Measurements from ENCODE around the gene JPT2.

The JPT2 gene

DNA sequence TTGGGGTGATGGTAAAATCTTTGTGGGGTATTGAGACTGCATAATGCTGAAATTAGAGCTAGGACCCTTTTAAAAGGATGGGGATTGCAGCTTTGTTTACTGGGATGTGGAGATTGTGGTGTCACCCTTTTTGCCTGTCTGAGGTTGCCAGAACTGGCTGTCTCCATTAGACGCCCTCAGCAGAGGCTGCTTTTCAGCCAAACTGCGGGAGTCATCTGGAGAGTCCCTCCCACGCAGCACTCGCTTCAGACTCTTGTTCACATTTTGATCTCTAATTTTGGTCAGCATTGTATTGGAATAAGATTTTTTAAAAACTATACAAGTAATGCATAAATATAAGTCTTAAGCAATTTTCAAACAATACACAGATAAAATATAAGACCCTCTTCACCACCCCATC lies 27.9 kb upstream of the JPT2 start:
- TF ChIP-seq SPI1 (IDR thresholded peaks at IDR 0.05; ENCODE audit: low read depth, low read length) (no peak), PAX5 (IDR thresholded peaks at IDR 0.05; ENCODE audit: insufficient read depth, low read length, severe bottlenecking) (no peak), POLR2AphosphoS5 (IDR thresholded peaks at IDR 0.05; ENCODE audit: low read depth, low read length) (no peak), TAF1 (IDR thresholded peaks at IDR 0.05; ENCODE audit: low read depth, low read length) (no peak), POLR2A (IDR thresholded peaks at IDR 0.05; ENCODE audit: low read depth, low read length) (no peak), POU2F2 (IDR thresholded peaks at IDR 0.05; ENCODE audit: low read depth, low read length) (no peak)
- FAIRE-seq (no peak), DNase-seq (ENCODE audit: insufficient read length, low spot score) (no peak)

DNA sequence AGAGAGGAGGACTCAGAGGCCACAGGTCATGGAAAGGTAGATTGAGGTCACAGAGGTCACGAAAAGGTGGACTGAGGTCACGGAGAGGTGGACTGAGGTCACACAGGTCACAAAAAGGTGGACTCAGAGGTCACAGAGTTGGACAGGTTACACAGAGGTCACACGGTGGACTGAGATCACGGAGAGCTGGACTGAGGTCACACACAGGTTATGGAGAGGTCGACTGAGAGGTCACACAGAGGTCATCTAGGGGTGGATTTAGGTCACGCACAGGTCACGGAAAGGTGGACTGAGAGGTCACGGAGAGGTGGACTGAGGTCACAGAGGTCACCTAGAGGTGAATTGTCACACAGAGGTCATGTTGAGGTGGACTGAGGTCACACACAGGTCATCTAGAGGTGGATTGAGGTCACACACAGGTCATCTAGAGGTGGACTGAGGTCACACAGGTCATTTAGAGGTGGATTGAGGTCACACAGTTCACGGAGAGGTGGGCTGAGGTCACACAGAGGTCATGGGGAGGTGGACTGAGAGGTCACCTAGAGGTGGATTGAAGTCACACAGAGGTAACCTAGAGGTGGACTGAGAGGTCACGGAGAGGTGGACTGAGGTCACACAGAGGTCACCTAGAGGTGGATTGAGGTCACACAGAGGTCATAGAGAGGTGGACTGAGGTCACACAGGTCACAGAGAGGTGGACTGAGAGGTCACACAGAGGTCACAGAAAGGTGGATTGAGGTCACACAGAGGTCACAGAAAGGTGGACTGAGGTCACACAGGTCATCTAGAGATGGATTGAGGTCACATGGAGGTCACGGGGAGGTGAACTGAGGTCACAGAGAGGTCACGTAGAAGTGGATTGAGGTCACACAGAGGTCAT lies 26.7 kb upstream of the JPT2 start:
- FAIRE-seq: peak; percentile 58
- TF ChIP-seq PAX5 (IDR thresholded peaks at IDR 0.05; ENCODE audit: insufficient read depth, low read length, severe bottlenecking): no peak
- no peak for TF ChIP-seq POLR2AphosphoS5 (IDR thresholded peaks at IDR 0.05; ENCODE audit: low read depth, low read length)
- TF ChIP-seq SPI1 (IDR thresholded peaks at IDR 0.05; ENCODE audit: low read depth, low read length): no peak
- no peak for TF ChIP-seq TAF1 (IDR thresholded peaks at IDR 0.05; ENCODE audit: low read depth, low read length)
- TF ChIP-seq POLR2A (IDR thresholded peaks at IDR 0.05; ENCODE audit: low read depth, low read length): no peak
- TF ChIP-seq POU2F2 (IDR thresholded peaks at IDR 0.05; ENCODE audit: low read depth, low read length): 0 out of 2 replicates have a peak, but pooled peaks have one; percentile 48
- DNase-seq (ENCODE audit: insufficient read length, low spot score): no peak

DNA sequence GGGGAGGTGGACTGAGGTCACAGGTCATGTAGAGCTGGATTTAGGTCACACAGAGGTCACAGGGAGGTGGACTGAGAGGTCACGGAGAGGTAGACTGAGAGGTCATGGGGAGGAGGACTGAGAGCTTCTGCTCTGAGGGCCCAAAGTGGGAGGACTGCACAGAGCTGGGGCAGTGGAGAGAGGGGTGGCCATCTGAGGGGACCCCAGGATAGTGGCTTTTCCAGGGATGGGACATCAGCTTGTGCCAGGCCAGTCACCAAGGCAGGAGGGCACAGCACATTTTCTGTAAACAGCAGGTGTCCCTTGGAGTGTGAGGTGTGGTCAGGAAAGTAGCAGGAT lies 26.1 kb upstream of the JPT2 start:
- no peak for TF ChIP-seq SPI1 (IDR thresholded peaks at IDR 0.05; ENCODE audit: low read depth, low read length)
- no peak for TF ChIP-seq POLR2A (IDR thresholded peaks at IDR 0.05; ENCODE audit: low read depth, low read length)
- TF ChIP-seq PAX5 (IDR thresholded peaks at IDR 0.05; ENCODE audit: insufficient read depth, low read length, severe bottlenecking): no peak
- no peak for TF ChIP-seq POLR2AphosphoS5 (IDR thresholded peaks at IDR 0.05; ENCODE audit: low read depth, low read length)
- no peak for TF ChIP-seq TAF1 (IDR thresholded peaks at IDR 0.05; ENCODE audit: low read depth, low read length)
- TF ChIP-seq POU2F2 (IDR thresholded peaks at IDR 0.05; ENCODE audit: low read depth, low read length): no peak
- no peak for FAIRE-seq

DNA sequence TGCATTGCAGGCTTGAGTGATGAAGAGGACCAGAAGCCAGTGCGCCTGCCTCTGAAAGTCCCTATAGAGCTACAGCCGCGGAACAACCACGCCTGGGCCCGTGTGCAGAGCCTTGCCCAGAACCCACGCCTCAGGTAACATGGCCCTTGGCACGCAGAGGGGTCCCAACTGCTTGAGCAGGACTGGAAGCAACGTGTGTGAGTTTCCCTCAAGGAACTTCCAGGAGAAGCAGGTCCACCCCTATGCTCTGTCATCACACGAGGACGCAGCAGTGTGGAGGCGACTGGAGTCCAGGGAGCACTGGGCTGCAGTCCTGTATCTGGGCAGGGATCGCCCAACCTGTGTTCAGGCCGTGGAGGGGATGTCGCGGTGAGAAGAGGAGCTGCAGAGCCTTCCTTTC lies 25.1 kb upstream of the JPT2 start:
- TF ChIP-seq POLR2AphosphoS5 (IDR thresholded peaks at IDR 0.05; ENCODE audit: low read depth, low read length) (no peak), TAF1 (IDR thresholded peaks at IDR 0.05; ENCODE audit: low read depth, low read length) (no peak), PAX5 (IDR thresholded peaks at IDR 0.05; ENCODE audit: insufficient read depth, low read length, severe bottlenecking) (no peak), SPI1 (IDR thresholded peaks at IDR 0.05; ENCODE audit: low read depth, low read length) (no peak), POLR2A (IDR thresholded peaks at IDR 0.05; ENCODE audit: low read depth, low read length) (no peak), POU2F2 (IDR thresholded peaks at IDR 0.05; ENCODE audit: low read depth, low read length) (no peak)
- no peak for FAIRE-seq

More for the DNA sequence above, 26.1 kb upstream of the JPT2 start:
- no peak for DNase-seq (ENCODE audit: insufficient read length, low spot score)

DNA sequence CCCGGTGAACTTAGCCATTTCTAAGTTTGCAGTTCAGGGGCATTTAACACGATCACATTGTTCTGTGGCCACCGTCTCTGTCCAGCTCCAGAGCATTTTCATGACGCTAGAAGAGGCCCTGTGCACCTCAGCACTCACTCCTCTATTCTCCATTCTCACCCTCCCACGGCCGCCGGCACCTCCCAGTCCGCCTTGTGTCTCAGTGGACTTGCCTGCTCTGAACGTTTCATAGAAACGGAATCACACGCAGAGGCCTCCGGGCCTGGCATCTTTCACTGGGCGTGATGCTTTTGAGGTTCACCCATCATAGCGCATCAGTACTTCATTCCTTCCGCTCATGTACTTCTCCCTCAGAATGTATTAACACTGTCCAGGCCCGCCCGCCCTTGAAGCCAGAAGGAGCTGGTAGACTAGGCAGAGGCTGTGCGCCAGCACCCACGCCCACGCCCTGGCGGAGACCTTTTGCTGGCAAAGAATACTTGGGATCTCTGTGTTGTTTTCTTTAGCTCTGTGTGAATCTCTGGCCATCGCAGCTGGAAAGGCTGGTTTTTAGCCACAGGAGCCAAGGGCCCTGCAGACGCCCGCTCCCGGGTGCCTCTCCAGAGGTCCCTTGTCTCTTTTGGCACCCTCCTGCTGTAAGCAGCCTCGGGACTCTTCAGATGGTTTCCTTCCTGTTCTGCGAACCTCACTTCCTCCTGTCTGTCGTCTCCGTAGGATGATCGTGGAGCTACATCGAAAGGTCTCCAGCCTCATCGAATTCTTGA lies 23.4 kb upstream of the JPT2 start:
- TF ChIP-seq POU2F2 (IDR thresholded peaks at IDR 0.05; ENCODE audit: low read depth, low read length) (no peak), SPI1 (IDR thresholded peaks at IDR 0.05; ENCODE audit: low read depth, low read length) (no peak), PAX5 (IDR thresholded peaks at IDR 0.05; ENCODE audit: insufficient read depth, low read length, severe bottlenecking) (no peak), TAF1 (IDR thresholded peaks at IDR 0.05; ENCODE audit: low read depth, low read length) (no peak)
- no peak for FAIRE-seq

More for the DNA sequence above, 25.1 kb upstream of the JPT2 start:
- DNase-seq (ENCODE audit: insufficient read length, low spot score): no peak

DNA sequence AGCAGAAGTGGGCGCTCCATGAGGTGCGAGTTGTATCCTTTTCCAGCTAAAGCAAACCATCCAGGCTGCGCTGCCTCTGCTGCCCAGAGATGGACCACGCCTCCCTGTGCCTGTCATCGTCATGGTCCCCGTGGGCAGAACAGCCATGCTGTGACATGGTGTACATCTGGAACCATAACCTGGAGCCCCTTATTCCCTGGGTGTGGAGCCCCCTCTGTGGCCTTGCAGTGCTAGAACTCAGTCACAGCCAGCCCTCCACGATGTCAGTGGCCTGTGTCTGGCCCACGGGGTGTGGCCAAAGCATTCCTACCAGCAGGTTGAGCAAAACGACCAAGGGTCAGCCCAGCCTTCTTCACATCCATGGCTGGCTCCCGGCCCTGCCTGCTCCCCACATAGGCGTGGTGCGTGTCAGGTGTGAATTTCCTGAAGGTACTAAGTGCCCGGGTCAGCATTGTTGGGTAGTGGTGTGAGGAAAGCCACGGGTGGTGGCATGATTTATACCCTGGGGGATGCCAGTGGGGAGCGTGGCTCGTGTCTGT lies 22.7 kb upstream of the JPT2 start:
- DNase-seq (ENCODE audit: insufficient read length, low spot score): no peak
- TF ChIP-seq POLR2A (IDR thresholded peaks at IDR 0.05; ENCODE audit: low read depth, low read length): no peak
- no peak for TF ChIP-seq POLR2AphosphoS5 (IDR thresholded peaks at IDR 0.05; ENCODE audit: low read depth, low read length)
- no peak for TF ChIP-seq PAX5 (IDR thresholded peaks at IDR 0.05; ENCODE audit: insufficient read depth, low read length, severe bottlenecking)
- TF ChIP-seq TAF1 (IDR thresholded peaks at IDR 0.05; ENCODE audit: low read depth, low read length): no peak
- TF ChIP-seq POU2F2 (IDR thresholded peaks at IDR 0.05; ENCODE audit: low read depth, low read length): no peak
- no peak for TF ChIP-seq SPI1 (IDR thresholded peaks at IDR 0.05; ENCODE audit: low read depth, low read length)
- no peak for FAIRE-seq

More for the DNA sequence above, 23.4 kb upstream of the JPT2 start:
- no peak for DNase-seq (ENCODE audit: insufficient read length, low spot score)

DNA sequence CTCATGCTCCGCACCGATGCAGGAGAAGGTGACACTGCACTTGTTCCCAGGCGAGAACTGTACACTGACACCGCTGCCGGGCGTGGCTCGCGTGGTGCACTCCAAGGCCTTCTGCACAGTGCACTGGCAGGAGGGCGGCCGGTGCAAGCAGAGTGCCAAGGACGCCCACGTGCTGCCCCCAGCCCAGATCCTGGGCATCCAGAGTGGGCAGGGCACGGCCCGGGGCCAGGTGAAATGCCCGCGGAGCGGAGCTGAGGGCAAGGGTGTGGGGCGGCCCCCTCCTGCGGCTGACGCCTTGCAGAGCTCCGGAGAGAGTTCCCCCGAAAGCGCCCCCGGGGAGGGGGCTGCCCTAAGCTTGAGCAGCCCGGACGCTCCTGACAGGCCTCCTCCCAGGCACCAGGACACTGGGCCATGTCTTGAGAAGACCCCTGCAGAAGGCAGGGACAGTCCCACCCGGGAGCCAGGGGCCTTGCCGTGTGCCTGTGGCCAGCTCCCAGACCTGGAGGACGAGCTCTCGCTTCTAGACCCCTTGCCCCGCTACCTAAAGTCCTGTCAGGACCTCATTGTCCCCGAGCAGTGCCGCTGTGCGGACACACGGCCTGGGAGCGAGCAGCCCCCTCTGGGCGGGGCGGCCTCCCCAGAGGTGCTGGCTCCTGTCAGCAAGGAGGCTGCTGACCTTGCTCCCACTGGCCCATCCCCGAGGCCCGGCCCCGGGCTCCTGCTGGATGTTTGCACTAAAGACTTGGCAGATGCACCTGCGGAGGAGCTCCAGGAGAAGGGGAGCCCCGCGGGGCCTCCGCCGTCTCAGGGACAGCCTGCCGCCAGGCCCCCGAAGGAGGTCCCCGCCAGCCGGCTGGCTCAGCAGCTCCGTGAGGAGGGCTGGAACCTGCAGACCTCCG lies 21.9 kb upstream of the JPT2 start:
- FAIRE-seq: no peak

DNA sequence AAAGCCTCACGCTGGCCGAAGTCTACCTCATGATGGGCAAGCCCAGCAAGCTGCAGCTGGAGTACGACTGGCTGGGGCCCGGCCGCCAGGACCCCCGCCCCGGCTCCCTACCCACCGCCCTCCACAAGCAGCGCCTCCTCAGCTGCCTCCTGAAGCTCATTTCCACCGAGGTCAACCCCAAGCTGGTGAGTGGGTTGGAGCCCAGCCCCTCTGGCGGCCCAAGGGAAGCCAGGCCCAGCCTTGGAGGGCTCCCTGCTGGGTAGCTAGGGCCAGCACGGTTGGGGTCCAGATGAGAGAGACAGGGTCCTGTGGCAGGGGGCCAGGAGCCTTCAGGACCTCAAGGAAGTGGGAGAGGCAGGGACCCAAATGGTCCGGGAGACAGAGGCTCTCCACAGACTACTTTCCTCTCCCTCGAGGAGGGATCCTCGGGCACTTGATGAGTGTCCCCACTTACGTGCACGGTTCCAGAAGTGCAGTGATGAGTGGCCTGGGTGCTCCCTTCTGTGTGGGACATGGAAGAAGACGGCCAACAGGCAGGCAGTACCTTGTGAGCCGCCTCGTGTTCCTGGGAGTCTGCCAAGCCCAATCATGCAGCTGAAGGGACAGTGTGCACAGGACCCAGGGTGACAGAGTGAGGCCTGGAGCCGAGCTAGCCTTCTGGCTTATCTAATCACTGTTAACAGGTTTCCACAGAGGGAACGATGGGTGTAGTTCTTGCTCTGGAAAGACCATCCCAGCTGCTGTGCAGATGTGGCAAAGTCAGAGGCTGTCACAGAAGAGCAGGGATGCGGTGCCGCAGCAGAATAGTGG lies 21.1 kb upstream of the JPT2 start:
- no peak for FAIRE-seq
- no peak for TF ChIP-seq POU2F2 (IDR thresholded peaks at IDR 0.05; ENCODE audit: low read depth, low read length)
- no peak for TF ChIP-seq SPI1 (IDR thresholded peaks at IDR 0.05; ENCODE audit: low read depth, low read length)
- no peak for TF ChIP-seq POLR2A (IDR thresholded peaks at IDR 0.05; ENCODE audit: low read depth, low read length)
- no peak for TF ChIP-seq POLR2AphosphoS5 (IDR thresholded peaks at IDR 0.05; ENCODE audit: low read depth, low read length)
- TF ChIP-seq PAX5 (IDR thresholded peaks at IDR 0.05; ENCODE audit: insufficient read depth, low read length, severe bottlenecking): no peak
- no peak for TF ChIP-seq TAF1 (IDR thresholded peaks at IDR 0.05; ENCODE audit: low read depth, low read length)
- DNase-seq (ENCODE audit: insufficient read length, low spot score): no peak

More for the DNA sequence above, 21.9 kb upstream of the JPT2 start:
- TF ChIP-seq PAX5 (IDR thresholded peaks at IDR 0.05; ENCODE audit: insufficient read depth, low read length, severe bottlenecking) (no peak), TAF1 (IDR thresholded peaks at IDR 0.05; ENCODE audit: low read depth, low read length) (no peak)
- DNase-seq (ENCODE audit: insufficient read length, low spot score): no peak
